ES-I3 (cell line): Measurements from ENCODE around the gene RAB4A.
"Not testable (repeated sequence)": the region's sequence is repeated elsewhere in the genome, so short reads cannot be mapped to it uniquely, and the experiment has no call there.

Experiments
- H3K36me3 ChIP-seq: 2 replicates; pipeline ENCODE4 v1.6.1; 2013; ENCODE audit warnings: mild to moderate bottlenecking, low read length, control low read depth, moderate library complexity; ENCODE audit not compliant: insufficient read depth
- H3K4me1 ChIP-seq: 2 replicates; pipeline ENCODE4 v1.6.1; 2013; ENCODE audit warnings: mild to moderate bottlenecking, control low read depth, low read length; ENCODE audit not compliant: insufficient read depth
- H3K9ac ChIP-seq: 2 replicates; pipeline ENCODE4 v1.6.1; 2013; ENCODE audit warnings: low read depth, mild to moderate bottlenecking, low read length, moderate library complexity
- H3K9me3 ChIP-seq: 2 replicates; pipeline ENCODE4 v1.6.1; 2013; ENCODE audit warnings: mild to moderate bottlenecking, low read length, moderate library complexity; ENCODE audit not compliant: control insufficient read depth, insufficient read depth

RAB4A gene

GRCh38 chr1:229309074-229309473 is 38.2 kb downstream of the RAB4A start:
- Histone ChIP-seq H3K9ac (no peak overlapping the region), H3K9me3 (no peaks in the 10 kb centered on the region), H3K36me3 (no peaks in the 10 kb centered on the region; the same call in 1 of the 2 replicates), H3K4me1 (no peaks in the 10 kb centered on the region)

GRCh38 chr1:229309684-229310083 is 38.8 kb downstream of the RAB4A start:
- Histone ChIP-seq H3K9ac (no peak overlapping the region), H3K4me1 (no peaks in the 10 kb centered on the region), H3K36me3 (no peaks in the 10 kb centered on the region; the same call in 1 of the 2 replicates), H3K9me3 (no peaks in the 10 kb centered on the region)

- no peak overlapping the region for H3K9ac ChIP-seq
- H3K36me3 ChIP-seq, result no peaks in the 10 kb centered on the region; the same call in 1 of the 2 replicates
- no peaks in the 10 kb centered on the region for H3K9me3 ChIP-seq
- no peaks in the 10 kb centered on the region for H3K4me1 ChIP-seq
Observed at GRCh38 chr1:229310833-229311232, 39.9 kb downstream of the RAB4A start.

GRCh38 chr1:229316166-229316565 is 45.3 kb downstream of the RAB4A start:
- H3K9ac ChIP-seq, result no peak overlapping the region
- H3K4me1 ChIP-seq, result peaks cover 4% of the 10 kb centered on the region; the same call in 1 of the 2 replicates
- H3K36me3 ChIP-seq, result no peaks in the 10 kb centered on the region
- H3K9me3 ChIP-seq, result no peaks in the 10 kb centered on the region

- Histone ChIP-seq H3K36me3 (no peaks in the 10 kb centered on the region; the same call in 1 of the 2 replicates), H3K4me1 (peaks cover 4% of the 10 kb centered on the region; the same call in 1 of the 2 replicates)
Observed at GRCh38 chr1:229318056-229318455, 47.1 kb downstream of the RAB4A start.

GRCh38 chr1:229319487-229319886 is 48.6 kb downstream of the RAB4A start:
- H3K36me3 ChIP-seq, result no peaks in the 10 kb centered on the region; the same call in 1 of the 2 replicates

More at GRCh38 chr1:229318056-229318455, 47.1 kb downstream of the RAB4A start:
- no peaks in the 10 kb centered on the region for H3K9me3 ChIP-seq
- H3K9ac ChIP-seq, result no peak overlapping the region

GRCh38 chr1:229323201-229323600 is 52.3 kb downstream of the RAB4A start:
- H3K9ac ChIP-seq, result no peak overlapping the region
- H3K36me3 ChIP-seq, result peaks cover 11% of the 10 kb centered on the region
- peaks cover 3% of the 10 kb centered on the region; the same call in 1 of the 2 replicates for H3K4me1 ChIP-seq
- no peaks in the 10 kb centered on the region for H3K9me3 ChIP-seq

More at GRCh38 chr1:229319487-229319886, 48.6 kb downstream of the RAB4A start:
- Histone ChIP-seq H3K4me1 (peaks cover 4% of the 10 kb centered on the region; the same call in 1 of the 2 replicates), H3K9ac (no peak overlapping the region), H3K9me3 (no peaks in the 10 kb centered on the region)

GRCh38 chr1:229323885-229324553 is 53.1 kb downstream of the RAB4A start:
- Histone ChIP-seq H3K36me3 (peaks cover 11% of the 10 kb centered on the region), H3K9me3 (no peaks in the 10 kb centered on the region)

GRCh38 chr1:229325401-229325800 is 54.5 kb downstream of the RAB4A start:
- H3K4me1 ChIP-seq, result no peaks in the 10 kb centered on the region
- no peaks in the 10 kb centered on the region for H3K9me3 ChIP-seq
- H3K36me3 ChIP-seq, result peaks cover 11% of the 10 kb centered on the region
- H3K9ac ChIP-seq, result no peak overlapping the region

More at GRCh38 chr1:229323885-229324553, 53.1 kb downstream of the RAB4A start:
- no peak overlapping the region for H3K9ac ChIP-seq
- no peaks in the 10 kb centered on the region for H3K4me1 ChIP-seq

GRCh38 chr1:229325853-229326487 is 55.1 kb downstream of the RAB4A start:
- H3K9ac ChIP-seq, result no peak overlapping the region

GRCh38 chr1:229326601-229327000 is 55.7 kb downstream of the RAB4A start:
- H3K4me1 ChIP-seq, result no peaks in the 10 kb centered on the region
- peaks cover 11% of the 10 kb centered on the region for H3K36me3 ChIP-seq
- no peak overlapping the region for H3K9ac ChIP-seq
- H3K9me3 ChIP-seq, result no peaks in the 10 kb centered on the region

More at GRCh38 chr1:229325853-229326487, 55.1 kb downstream of the RAB4A start:
- Histone ChIP-seq H3K36me3 (peaks cover 11% of the 10 kb centered on the region), H3K9me3 (no peaks in the 10 kb centered on the region), H3K4me1 (no peaks in the 10 kb centered on the region)

- peaks cover 11% of the 10 kb centered on the region for H3K36me3 ChIP-seq
- H3K9me3 ChIP-seq, H3K4me1 ChIP-seq, H3K9ac ChIP-seq: not testable (repeated sequence)
Observed at GRCh38 chr1:229327765-229328164, 56.9 kb downstream of the RAB4A start.

GRCh38 chr1:229328598-229329362 is 57.9 kb downstream of the RAB4A start:
- Histone ChIP-seq H3K36me3 (peaks cover 11% of the 10 kb centered on the region), H3K9ac (no peak overlapping the region), H3K4me1 (no peaks in the 10 kb centered on the region)

GRCh38 chr1:229334269-229334668 is 63.4 kb downstream of the RAB4A start:
- 0 out of 2 replicates have a peak, but pooled peaks cover 5% of the 10 kb centered on the region for H3K9me3 ChIP-seq
- H3K4me1 ChIP-seq, result no peaks in the 10 kb centered on the region; the same call in 1 of the 2 replicates
- no peaks in the 10 kb centered on the region for H3K36me3 ChIP-seq
- no peak overlapping the region for H3K9ac ChIP-seq

More at GRCh38 chr1:229328598-229329362, 57.9 kb downstream of the RAB4A start:
- no peaks in the 10 kb centered on the region for H3K9me3 ChIP-seq
